OCI-LY7 (cell line): Measurements from ENCODE around the gene ELF2. TPM values are rescaled to one million over a fixed set of nuclear protein-coding genes. Genes with fewer than 3 reads are reported as not detected.
"Not testable (repeated sequence)": the region's sequence is repeated elsewhere in the genome, so short reads cannot be mapped to it uniquely, and the experiment has no call there.

Experiments
- BruUV-seq: library from RNA; stranded (reverse); fragments of 400-500 nt; replicated peaks from 2 replicates; lab custom pipeline; 2021; lab: Mats Ljungman, UMichigan
- CTCF ChIA-PET: fragments of 300-600 bp; sonication (Branson Sonifier 250); formaldehyde crosslinking; loops from one replicate; lab custom pipeline; 2022; ENCODE audit warnings: antibody characterized with exemption; ENCODE audit not compliant: unreplicated experiment; lab: Charles Lee
- POLR2A ChIA-PET: fragments of 300-600 bp; sonication (Branson Sonifier 250); formaldehyde crosslinking; loops from one replicate; lab custom pipeline; 2022; ENCODE audit warnings: antibody characterized with exemption; lab: Charles Lee
- DNase-seq: peaks from one replicate; pipeline ENCODE4 v3.0.0-alpha.2; 2015; ENCODE audit warnings: low spot score
- H2AFZ ChIP-seq: fragments of 200-600 bp; sonication (generic), shearing (Covaris generic); 2 replicates; pipeline ENCODE4 v1.6.1; 2014; ENCODE audit warnings: mild to moderate bottlenecking, antibody characterized with exemption, low read length, moderate library complexity
- H3K27ac ChIP-seq: fragments of 200-600 bp; sonication (generic); 2 replicates; pipeline ENCODE4 v1.5.1; 2014; ENCODE audit warnings: mixed run types, low read depth, mild to moderate bottlenecking, moderate library complexity, low read length, inconsistent platforms; ENCODE audit not compliant: poor library complexity, severe bottlenecking
- H3K36me3 ChIP-seq: fragments of 200-600 bp; sonication (generic); 2 replicates; pipeline ENCODE4 v1.6.1; 2014; ENCODE audit warnings: mild to moderate bottlenecking, antibody characterized with exemption, low read length, moderate library complexity, mixed read lengths; ENCODE audit not compliant: insufficient read depth
- H3K4me1 ChIP-seq: fragments of 200-600 bp; sonication (generic); 2 replicates; pipeline ENCODE4 v1.5.1; 2014; ENCODE audit warnings: mild to moderate bottlenecking, low read length; ENCODE audit not compliant: insufficient read depth, poor library complexity, severe bottlenecking
- H3K4me2 ChIP-seq: fragments of 200-600 bp; sonication (generic); 2 replicates; pipeline ENCODE4 v1.6.1; 2014; ENCODE audit warnings: mild to moderate bottlenecking, low read length
- H3K4me3 ChIP-seq: fragments of 200-600 bp; sonication (generic); 2 replicates; pipeline ENCODE4 v1.5.1; 2014; ENCODE audit warnings: mild to moderate bottlenecking, low read depth, low read length; ENCODE audit not compliant: poor library complexity, severe bottlenecking
- H3K79me2 ChIP-seq: fragments of 200-600 bp; sonication (generic); 2 replicates; pipeline ENCODE4 v1.6.1; 2016; ENCODE audit warnings: low read depth, mild to moderate bottlenecking, low read length, moderate library complexity, mixed read lengths; ENCODE audit not compliant: insufficient read depth
- H3K9me2 ChIP-seq: fragments of 200-600 bp; sonication (generic); 2 replicates; pipeline ENCODE4 v1.6.1; 2016; ENCODE audit warnings: mild to moderate bottlenecking, low read length, mixed read lengths; ENCODE audit not compliant: insufficient read depth
- H3K9me3 ChIP-seq: fragments of 200-600 bp; sonication (generic); 2 replicates; pipeline ENCODE4 v1.6.1; 2014; ENCODE audit warnings: mild to moderate bottlenecking, mixed run types, low read length, mixed read lengths
- H4K20me1 ChIP-seq: fragments of 200-600 bp; sonication (generic); 2 replicates; pipeline ENCODE4 v1.6.1; 2014; ENCODE audit warnings: mild to moderate bottlenecking, antibody characterized with exemption, low read length, moderate library complexity, mixed read lengths; ENCODE audit not compliant: insufficient read depth
- EZH2phosphoT487 ChIP-seq: fragments of 200-600 bp; sonication (generic); IDR thresholded peaks from 2 replicates; pipeline ENCODE4 v1.6.1; 2018; ENCODE audit warnings: low read depth, borderline replicate concordance, mild to moderate bottlenecking, mixed run types, antibody characterized with exemption, low read length, moderate library complexity, mixed read lengths
- intact Hi-C: fragments of 100-400 bp; cut with micrococcal nuclease; formaldehyde crosslinking; loops from one replicate; pipeline ENCODE4 v1.10.0; 2022; ENCODE audit not compliant: unreplicated experiment
- total RNA-seq, 2 experiments: library from RNA; depleted of rRNA in 1 of 2; stranded (reverse); fragments of >200 nt in 1 of 2; shearing (Covaris generic) in 1 of 2; gene quantifications; 2 replicates each; pipeline ENCODE4 v1.2.3, GENCODE V29; 2014 to 2022
- TF ChIP-seq, protein P1 (sequence below): fragments of 200-600 bp; sonication (generic); conservative IDR thresholded peaks from 2 replicates; pipeline ENCODE4 v1.5.1; 2014; ENCODE audit warnings: mild to moderate bottlenecking, antibody characterized with exemption, low read length, moderate library complexity, mixed read lengths

Gene ELF2
- total RNA-seq, 2 experiments from 2014 or later = 49.6 to 57.0 TPM

GRCh38 chr4:139030614-139031235, 146.3 kb downstream of the ELF2 start:
- no peak overlapping the region for H3K4me2 ChIP-seq
- H3K79me2 ChIP-seq = peaks cover 90% of the 10 kb centered on the region
- POLR2A ChIA-PET = interaction anchor here (0.5 to 1.5 kb wide), 11 partner anchors 8 to 266 kb away, joined by 3 to 15 read pairs (median 4); no protein-coding TSS in a partner anchor
- DNase-seq = peak; percentile 86
- no peak overlapping the region for H3K27ac ChIP-seq
- BruUV-seq = no TSS peak
- H3K4me3 ChIP-seq = no peak overlapping the region
- TF ChIP-seq, protein P1, sequence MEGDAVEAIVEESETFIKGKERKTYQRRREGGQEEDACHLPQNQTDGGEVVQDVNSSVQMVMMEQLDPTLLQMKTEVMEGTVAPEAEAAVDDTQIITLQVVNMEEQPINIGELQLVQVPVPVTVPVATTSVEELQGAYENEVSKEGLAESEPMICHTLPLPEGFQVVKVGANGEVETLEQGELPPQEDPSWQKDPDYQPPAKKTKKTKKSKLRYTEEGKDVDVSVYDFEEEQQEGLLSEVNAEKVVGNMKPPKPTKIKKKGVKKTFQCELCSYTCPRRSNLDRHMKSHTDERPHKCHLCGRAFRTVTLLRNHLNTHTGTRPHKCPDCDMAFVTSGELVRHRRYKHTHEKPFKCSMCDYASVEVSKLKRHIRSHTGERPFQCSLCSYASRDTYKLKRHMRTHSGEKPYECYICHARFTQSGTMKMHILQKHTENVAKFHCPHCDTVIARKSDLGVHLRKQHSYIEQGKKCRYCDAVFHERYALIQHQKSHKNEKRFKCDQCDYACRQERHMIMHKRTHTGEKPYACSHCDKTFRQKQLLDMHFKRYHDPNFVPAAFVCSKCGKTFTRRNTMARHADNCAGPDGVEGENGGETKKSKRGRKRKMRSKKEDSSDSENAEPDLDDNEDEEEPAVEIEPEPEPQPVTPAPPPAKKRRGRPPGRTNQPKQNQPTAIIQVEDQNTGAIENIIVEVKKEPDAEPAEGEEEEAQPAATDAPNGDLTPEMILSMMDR = peak; percentile 97
- TF ChIP-seq EZH2phosphoT487 = no peak
- peaks cover 31% of the 10 kb centered on the region for H3K36me3 ChIP-seq
- H3K4me1 ChIP-seq = peaks cover 11% of the 10 kb centered on the region
- peaks cover 8% of the 10 kb centered on the region; the same call in 1 of the 2 replicates for H4K20me1 ChIP-seq
- H3K9me3 ChIP-seq = no peaks in the 10 kb centered on the region
- no peaks in the 10 kb centered on the region for H3K9me2 ChIP-seq
- CTCF ChIA-PET = interaction anchor here (0.5 to 1.3 kb wide), 9 partner anchors 8 to 281 kb away, joined by 3 to 5 read pairs (median 3); no protein-coding TSS in a partner anchor
- no peak overlapping the region for H2AFZ ChIP-seq
- intact Hi-C loops = loop anchor here (2.0 to 10.0 kb wide), 6 partner anchors 52 to 624 kb away; partner anchors contain the start of gene ELF2

DNA sequence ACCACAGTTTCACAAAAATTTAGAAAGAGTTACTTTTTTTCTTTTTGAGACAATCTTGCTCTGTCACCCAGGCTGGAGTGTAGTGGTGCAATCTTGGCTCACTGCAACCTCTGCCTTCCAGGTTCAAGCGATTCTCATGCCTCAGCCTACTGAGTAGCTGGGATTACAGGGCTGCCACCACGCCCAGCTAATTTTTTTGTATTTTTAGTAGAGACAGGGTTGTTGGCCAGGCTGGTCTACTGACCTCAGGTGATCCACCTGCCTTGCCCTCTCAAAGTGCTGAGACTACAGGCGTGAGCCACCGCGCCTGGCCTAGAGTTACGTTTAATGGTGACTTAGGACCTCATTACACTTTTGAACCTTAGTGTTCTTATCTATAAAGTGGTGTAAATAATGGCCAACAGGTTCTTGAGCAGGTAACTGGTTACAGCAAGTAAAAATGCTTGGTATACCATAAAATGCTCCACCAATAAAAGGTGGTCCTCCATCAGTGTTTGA, 147.1 kb downstream of the ELF2 start:
- BruUV-seq, H3K27ac ChIP-seq, H4K20me1 ChIP-seq, H3K4me3 ChIP-seq, H2AFZ ChIP-seq, DNase-seq, H3K4me2 ChIP-seq, H3K9me3 ChIP-seq, H3K9me2 ChIP-seq: not testable (repeated sequence)
- ChIA-PET POLR2A (interaction anchor here (0.5 to 1.5 kb wide), 9 partner anchors 9 to 267 kb away, joined by 3 to 15 read pairs (median 4); no protein-coding TSS in a partner anchor), CTCF (interaction anchor here (0.5 to 1.3 kb wide), 8 partner anchors 9 to 282 kb away, joined by 3 to 5 read pairs (median 3); no protein-coding TSS in a partner anchor)
- intact Hi-C loops = loop anchor here (2.0 to 10.0 kb wide), 6 partner anchors 52 to 625 kb away; partner anchors contain the start of gene ELF2
- peaks cover 90% of the 10 kb centered on the region for H3K79me2 ChIP-seq
- peaks cover 27% of the 10 kb centered on the region for H3K36me3 ChIP-seq
- H3K4me1 ChIP-seq = peaks cover 11% of the 10 kb centered on the region

- no peaks in the 10 kb centered on the region for H3K9me2 ChIP-seq
- peaks cover 36% of the 10 kb centered on the region for H3K36me3 ChIP-seq
- peaks cover 6% of the 10 kb centered on the region for H3K4me1 ChIP-seq
- no peak overlapping the region for H2AFZ ChIP-seq
- H3K79me2 ChIP-seq = peaks cover 90% of the 10 kb centered on the region
- no peak for DNase-seq
- CTCF ChIA-PET = no interaction called here
- H3K4me3 ChIP-seq = no peak overlapping the region
- H3K27ac ChIP-seq = no peak overlapping the region
- TF ChIP-seq, protein P1 = no peak
- no peak for TF ChIP-seq EZH2phosphoT487
- BruUV-seq = no TSS peak
- H4K20me1 ChIP-seq = peaks cover 8% of the 10 kb centered on the region; the same call in 1 of the 2 replicates
- 0 out of 2 replicates have a peak overlapping the region, but pooled peaks have one; percentile 4 for H3K4me2 ChIP-seq
- POLR2A ChIA-PET = interaction anchor here (0.6 to 2.5 kb wide), 3 partner anchors 10 to 494 kb away, joined by 3 to 24 read pairs (median 9); no protein-coding TSS in a partner anchor
- intact Hi-C loops = no loop called here
- H3K9me3 ChIP-seq = no peaks in the 10 kb centered on the region
Observed at GRCh38 chr4:139028191-139028661, 148.8 kb downstream of the ELF2 start.
